ENCODE data around the gene KIF16B. TPM values are rescaled to one million over a fixed set of nuclear protein-coding genes. Genes with fewer than 3 reads are reported as not detected.
A peak's percentile ranks its signal among the peaks of the same experiment; 100 is the strongest.

KIF16B gene
- total and polyA plus RNA-seq, 4 donors: 5.9 to 20.3 (median 9.6) TPM

- H3K4me1 ChIP-seq (ENCODE audit: control insufficient read depth in 5 of 5, insufficient read depth in 5 of 5, low read length in 5 of 5): peaks cover 0 to 9% (median 6%) of the 10 kb centered on the region in 5 donors
These were observed 135.1 kb downstream of the KIF16B start for GRCh38 chr20:16438100-16438499.

GRCh38 chr20:16437387-16437996 is 135.8 kb downstream of the KIF16B start:
- Histone ChIP-seq H3K27ac (ENCODE audit: low read depth in 1 of 2, low read length in 1 of 2) (no peak overlapping the region), H3K9ac (ENCODE audit: insufficient read depth in 1 of 2, low read length in 2 of 2) (no peak overlapping the region), H3K9me3 (ENCODE audit: control insufficient read depth in 4 of 4, insufficient read depth in 3 of 4, low read length in 3 of 4) (peaks cover 0 to 4% (median 0%) of the 10 kb centered on the region in 4 donors), H3K4me1 (ENCODE audit: control insufficient read depth in 5 of 5, insufficient read depth in 5 of 5, low read length in 5 of 5) (peaks cover 0 to 12% (median 9%) of the 10 kb centered on the region in 5 donors), H3K27me3 (ENCODE audit: control insufficient read depth in 3 of 3, insufficient read depth in 3 of 3, low read length in 2 of 3) (no peaks in the 10 kb centered on the region), H3K4me3 (no peak overlapping the region), H3K36me3 (ENCODE audit: control insufficient read depth in 4 of 4, insufficient read depth in 4 of 4, low read length in 4 of 4) (no peaks in the 10 kb centered on the region)
- ATAC-seq (ENCODE audit: insufficient read depth, low FRiP score) (no peak), DNase-seq (no peak)
- TF ChIP-seq CTCF (IDR thresholded peaks at IDR 0.05; ENCODE audit: control extremely low read depth, extremely low read depth): no peak
- WGBS, 2 donors: 95 to 96% methylated on average over 7 of the region's 7 CpGs

More at GRCh38 chr20:16438100-16438499, 135.1 kb downstream of the KIF16B start:
- no peak for ATAC-seq (ENCODE audit: insufficient read depth, low FRiP score)
- H3K9me3 ChIP-seq (ENCODE audit: control insufficient read depth in 4 of 4, insufficient read depth in 3 of 4, low read length in 3 of 4): peaks cover 0 to 4% (median 0%) of the 10 kb centered on the region in 4 donors
- DNase-seq: no peak
- no peak overlapping the region for H3K9ac ChIP-seq (ENCODE audit: insufficient read depth in 1 of 2, low read length in 2 of 2)
- WGBS, 2 donors: 85 to 91% methylated on average over 3 of the region's 3 CpGs
- H3K4me3 ChIP-seq: no peak overlapping the region
- TF ChIP-seq CTCF (IDR thresholded peaks at IDR 0.05; ENCODE audit: control extremely low read depth, extremely low read depth): no peak
- no peak overlapping the region for H3K27ac ChIP-seq (ENCODE audit: low read depth in 1 of 2, low read length in 1 of 2)
- no peaks in the 10 kb centered on the region for H3K36me3 ChIP-seq (ENCODE audit: control insufficient read depth in 4 of 4, insufficient read depth in 4 of 4, low read length in 4 of 4)
- no peaks in the 10 kb centered on the region for H3K27me3 ChIP-seq (ENCODE audit: control insufficient read depth in 3 of 3, insufficient read depth in 3 of 3, low read length in 2 of 3)

- H3K4me3 ChIP-seq: no peak overlapping the region
- WGBS, 2 donors: 75 to 80% methylated on average over 10 of the region's 10 CpGs
- H3K9me3 ChIP-seq (ENCODE audit: control insufficient read depth in 4 of 4, insufficient read depth in 3 of 4, low read length in 3 of 4): no peaks in the 10 kb centered on the region
- H3K36me3 ChIP-seq (ENCODE audit: control insufficient read depth in 4 of 4, insufficient read depth in 4 of 4, low read length in 4 of 4): no peaks in the 10 kb centered on the region
- TF ChIP-seq CTCF (IDR thresholded peaks at IDR 0.05; ENCODE audit: control extremely low read depth, extremely low read depth): no peak
- no peak overlapping the region for H3K9ac ChIP-seq (ENCODE audit: insufficient read depth in 1 of 2, low read length in 2 of 2)
- no peak overlapping the region for H3K27ac ChIP-seq (ENCODE audit: low read depth in 1 of 2, low read length in 1 of 2)
- peak; percentile 51 to 63 (median 52) for DNase-seq
- no peak for ATAC-seq (ENCODE audit: insufficient read depth, low FRiP score)
- H3K4me1 ChIP-seq (ENCODE audit: control insufficient read depth in 5 of 5, insufficient read depth in 5 of 5, low read length in 5 of 5): peaks cover 1 to 12% (median 9%) of the 10 kb centered on the region in 5 donors
- H3K27me3 ChIP-seq (ENCODE audit: control insufficient read depth in 3 of 3, insufficient read depth in 3 of 3, low read length in 2 of 3): no peaks in the 10 kb centered on the region
These were observed 139.1 kb downstream of the KIF16B start for GRCh38 chr20:16434062-16434664.
